HG03565 (cell line): ENCODE data around the gene SLC17A6.

Experiments
- ATAC-seq: cut with Tn5 transposase; IDR thresholded peaks from one replicate; pipeline ENCODE4 v1.9.1; 2021; ENCODE audit warnings: mild to moderate bottlenecking, moderate library complexity; ENCODE audit not compliant: unreplicated experiment

SLC17A6 gene

DNA sequence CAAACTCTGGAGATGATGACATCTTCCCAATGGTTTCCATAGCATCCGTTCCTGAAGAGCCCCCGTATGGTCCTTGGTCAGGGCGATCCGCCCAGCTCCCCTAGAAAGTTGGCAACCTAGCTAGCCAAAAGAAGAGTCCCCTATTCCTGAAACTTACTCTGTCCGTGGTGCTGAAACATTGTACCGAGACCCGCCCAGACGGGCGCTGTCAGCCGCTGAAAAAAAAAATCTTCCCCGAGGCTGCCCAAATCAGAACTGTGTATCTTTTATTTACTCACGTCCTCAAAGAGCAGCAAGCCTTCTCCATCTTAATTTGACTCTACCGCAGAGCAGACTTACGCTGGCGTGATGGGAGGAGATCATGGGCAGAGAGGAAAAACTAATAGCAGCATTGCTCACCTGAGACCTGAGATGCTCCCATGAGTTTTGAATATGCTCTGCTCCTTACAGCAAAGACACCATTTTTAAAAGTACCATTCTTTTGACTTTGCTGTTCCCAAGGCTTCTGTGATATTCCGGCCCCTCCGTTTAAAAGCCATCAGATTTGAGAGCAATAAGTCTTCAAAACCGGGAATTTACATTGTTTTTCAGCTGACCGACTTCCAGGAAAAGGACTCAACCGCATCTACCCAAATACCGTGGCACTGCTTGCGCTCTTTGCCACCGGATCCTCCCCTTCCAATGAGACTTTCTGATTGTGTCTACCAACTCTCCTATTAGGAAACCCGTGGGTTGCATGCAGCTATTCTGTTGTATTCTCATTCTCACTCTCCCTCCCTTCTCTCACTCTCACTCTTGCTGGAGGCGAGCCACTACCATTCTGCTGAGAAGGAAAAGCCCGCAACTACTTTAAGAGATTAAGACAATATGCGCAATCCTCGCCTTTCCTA is at the start of gene SLC17A6:
SLC17A6 (plus strand) TSS at position 786 of the 890 bp plus-strand sequence. CDS start 153 bp downstream, outside the sequence.
- no peak for ATAC-seq

DNA sequence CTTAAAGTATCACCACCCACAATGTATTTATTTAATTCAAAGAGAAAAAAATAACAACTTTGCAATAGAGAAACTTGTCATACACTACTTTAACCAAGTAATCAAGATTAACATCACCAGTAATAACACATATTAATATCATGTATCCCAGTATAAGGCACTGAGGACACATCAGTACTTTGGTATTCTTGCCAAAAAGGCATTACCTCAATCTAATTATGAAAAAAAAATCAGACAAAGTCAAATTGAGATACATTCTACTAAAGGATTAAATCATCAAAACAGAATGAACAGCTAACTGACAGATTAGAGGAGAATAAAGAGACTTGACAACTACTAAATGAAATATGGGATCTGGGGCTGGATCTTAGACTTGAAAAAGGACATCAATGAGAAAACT is 35.8 kb upstream of the SLC17A6 start:
- ATAC-seq: no peak

DNA sequence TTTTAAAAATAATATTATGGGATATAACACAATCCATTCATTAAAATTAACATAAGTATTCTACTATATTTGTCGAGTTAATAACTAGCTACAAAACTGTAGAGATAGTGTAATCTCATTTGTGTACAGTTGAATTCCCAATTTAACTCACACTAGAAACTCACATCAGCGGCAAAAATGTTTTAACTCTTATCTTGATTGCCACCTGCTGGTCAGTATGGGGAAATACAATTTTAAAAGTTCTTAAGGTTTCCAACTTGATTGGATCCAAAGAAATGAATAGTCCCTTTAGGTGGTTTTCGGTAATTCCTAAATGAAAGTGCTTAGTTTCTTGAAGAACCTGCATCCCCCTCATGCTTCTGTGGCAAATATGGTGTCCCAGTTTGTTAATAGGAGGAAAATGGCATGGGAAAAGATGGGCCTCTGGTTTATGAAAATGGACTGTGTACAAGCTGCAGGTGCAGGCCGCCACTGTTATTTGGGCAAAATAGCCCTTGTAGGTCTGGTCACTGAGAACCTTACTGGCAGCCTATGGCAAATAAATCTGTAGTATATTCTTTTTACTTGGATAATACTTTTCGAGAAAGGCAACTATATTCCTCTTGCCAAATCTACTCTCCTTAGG is 33.7 kb upstream of the SLC17A6 start:
- ATAC-seq: no peak

DNA sequence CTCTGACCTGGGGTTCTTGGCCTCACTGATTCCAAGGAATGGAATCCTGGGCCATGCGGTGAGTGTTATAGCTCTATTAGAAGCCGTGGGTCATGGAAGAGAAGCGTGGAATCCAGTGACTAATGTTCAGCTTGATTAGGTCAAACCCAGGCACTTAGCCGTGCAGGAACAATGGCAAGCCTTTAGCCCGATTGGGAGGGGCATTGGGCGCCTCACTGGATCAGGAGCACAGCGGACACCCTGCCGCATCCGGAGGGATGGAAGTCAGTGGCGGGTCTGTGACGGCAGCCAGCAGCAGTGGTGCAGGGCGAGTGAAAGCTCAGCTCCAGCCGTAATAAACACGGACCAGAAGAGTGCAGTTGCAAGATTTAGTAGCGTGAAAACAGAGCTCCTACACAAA is 20.5 kb upstream of the SLC17A6 start:
- no peak for ATAC-seq

DNA sequence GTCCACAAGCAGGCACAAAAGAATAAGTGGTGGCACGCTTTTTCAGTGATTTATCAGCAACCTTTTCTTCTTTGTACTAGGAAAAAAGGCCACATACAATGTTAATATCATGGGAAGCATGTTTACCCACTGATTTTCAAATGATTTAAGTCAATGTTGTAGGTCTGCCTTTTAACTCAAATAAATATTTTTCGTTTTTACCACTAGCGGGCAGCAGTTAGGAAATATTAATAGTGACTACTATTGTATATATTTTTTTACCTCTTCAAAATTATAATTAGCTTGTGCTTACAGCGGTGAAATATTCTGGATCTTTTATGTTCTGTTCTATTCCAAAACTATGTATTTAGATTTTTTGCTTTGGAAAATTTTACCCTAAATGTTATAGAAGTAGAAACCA is 6.4 kb upstream of the SLC17A6 start:
- ATAC-seq: no peak

DNA sequence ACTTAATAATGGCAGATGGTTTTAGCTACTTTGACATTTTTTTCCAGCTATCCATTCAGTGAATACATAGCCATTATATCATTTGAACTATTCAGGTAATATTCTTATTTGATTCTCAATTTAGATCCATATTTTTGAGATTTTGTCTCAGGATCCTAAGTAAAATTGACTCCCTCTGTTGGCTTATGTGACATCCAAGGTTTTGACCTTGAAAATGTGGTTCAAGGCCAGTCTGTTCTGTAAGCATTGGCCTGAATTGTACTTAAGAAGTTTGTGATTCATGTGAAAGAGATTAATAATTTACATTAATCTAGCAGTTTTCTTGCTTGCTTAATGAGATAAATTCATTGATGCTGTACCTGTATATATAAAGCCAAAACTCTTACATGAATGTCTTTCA is 1.6 kb upstream of the SLC17A6 start:
- ATAC-seq: no peak

DNA sequence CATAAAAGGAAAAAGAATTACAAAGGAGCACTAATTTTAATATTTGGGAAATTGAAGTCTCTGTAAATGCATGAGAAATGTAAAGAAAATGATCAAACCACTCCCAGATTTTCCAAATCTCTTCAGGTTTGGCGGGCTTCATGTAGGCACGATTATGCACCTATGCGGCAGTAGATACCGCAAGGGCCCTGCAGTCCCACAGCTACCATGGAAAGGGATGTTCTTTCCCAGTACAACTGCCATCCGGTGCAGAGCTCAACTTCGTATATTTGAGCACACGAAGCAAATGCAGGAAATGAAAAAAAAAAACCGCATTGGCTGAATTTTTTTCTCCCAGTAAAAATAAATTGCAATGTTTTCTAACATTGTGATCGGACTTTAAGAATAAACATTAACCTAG is 1.4 kb downstream of the SLC17A6 start:
- ATAC-seq: no peak

DNA sequence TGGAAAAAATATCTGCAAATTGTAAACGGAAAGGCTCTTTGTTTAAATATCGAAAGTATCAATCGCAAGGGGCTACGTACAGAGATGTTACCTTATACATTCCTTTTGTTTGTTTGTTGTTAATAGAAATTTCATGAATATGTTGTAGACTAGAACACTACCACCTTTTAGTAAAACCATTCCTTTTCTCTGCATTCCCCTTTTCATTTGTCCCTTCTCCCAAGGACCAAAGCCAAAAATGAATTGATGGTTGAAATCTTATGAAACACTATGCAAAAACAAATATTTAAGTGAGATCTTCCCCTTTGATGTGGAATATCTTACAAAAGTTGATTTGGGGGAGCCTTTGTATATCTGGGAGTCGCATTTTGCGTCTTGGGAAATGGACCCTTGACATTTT is 2.1 kb downstream of the SLC17A6 start:
- ATAC-seq: no peak

DNA sequence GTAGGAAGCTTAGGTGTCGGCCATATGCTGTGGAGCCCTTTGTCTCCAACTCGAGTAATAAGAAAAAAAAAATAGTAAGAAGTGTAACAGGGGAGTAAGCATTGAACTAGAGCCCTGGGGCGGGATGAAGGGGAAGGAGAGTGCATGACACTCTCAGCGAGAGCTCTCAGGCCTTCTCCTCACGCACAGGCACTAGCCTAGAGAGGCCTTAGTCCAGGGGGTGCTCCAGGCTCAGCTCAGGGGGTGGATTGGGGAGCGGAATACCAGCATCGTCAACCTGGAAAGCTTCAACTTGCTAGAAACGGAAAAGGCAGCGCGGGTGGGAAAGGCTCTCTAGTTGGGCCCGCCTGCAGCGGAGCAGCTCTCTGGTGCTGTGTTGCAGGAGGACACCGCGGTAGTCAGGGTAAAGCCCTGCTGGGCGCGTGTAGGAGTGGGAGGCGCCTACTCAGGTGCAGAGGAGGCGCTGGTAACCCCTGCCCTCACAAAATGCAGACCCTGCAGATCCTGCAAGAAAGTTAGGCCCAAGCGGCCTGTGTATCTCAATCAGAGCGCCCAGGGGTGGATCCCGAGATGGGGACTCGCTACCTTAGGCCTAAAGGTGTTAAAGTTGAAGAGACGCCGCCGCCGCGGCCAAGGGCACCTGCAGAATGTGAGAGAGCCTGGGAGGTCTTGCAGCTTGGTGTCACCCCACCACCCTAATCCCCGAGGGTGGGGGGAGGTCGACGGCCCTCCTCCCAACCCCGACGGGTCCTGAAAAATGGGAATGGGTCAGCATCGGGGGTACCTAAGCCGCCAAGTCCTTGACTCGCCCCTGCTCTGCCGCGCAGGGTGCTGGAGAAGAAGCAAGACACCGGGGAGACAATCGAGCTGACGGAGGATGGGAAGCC is 2.8 kb downstream of the SLC17A6 start:
- ATAC-seq: no peak

DNA sequence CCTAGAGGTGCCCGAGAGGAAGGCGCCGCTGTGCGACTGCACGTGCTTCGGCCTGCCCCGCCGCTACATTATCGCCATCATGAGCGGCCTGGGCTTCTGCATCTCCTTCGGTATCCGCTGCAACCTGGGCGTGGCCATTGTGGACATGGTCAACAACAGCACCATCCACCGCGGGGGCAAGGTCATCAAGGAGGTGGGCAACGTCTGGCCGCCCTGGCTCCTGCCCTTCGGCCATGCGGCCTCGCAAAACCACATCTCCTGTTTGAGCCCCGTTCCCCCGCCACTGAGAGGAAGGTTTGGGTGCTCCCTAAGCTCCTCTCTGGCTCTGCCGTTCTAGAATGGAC is 3.4 kb downstream of the SLC17A6 start:
- ATAC-seq: no peak

DNA sequence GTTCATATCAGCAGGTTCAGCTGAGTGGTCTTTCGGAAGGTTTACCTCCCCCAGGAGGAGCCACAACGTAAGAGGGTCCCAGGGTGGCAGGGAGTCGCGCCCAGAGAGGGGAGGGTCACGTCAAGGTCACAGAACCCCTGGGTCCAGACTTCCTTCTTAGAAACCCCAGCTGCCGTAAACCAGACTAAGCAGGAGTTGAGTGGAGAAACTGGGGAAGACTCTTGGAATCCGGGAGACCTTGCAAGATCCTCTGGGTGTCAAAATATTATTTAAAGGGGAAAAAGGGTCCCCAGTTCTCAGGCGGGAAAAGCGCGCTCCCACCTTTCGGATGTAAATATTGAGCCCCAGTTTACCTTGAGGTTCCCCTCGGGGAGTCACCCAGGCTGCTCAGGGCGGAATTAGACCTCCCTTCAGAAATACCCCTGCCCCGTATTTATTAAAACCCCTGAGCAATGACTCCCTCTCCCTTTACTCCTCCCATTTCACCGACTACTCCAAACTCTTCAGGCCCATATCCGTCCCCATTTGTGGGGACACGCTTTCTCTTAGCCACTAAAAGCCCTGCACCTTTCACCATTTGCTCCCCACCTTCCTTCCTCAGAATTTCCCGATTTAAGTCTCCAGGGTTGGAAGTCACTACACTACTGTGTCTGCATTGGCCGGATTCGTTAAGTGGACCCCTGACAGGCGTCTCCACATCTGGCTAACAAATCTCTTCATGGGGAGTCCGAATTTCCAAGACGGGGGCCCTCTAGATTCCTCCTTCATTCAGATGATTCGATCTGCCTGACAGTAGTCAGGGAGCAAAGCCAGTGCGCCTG is 4.2 kb downstream of the SLC17A6 start:
- ATAC-seq: no peak

DNA sequence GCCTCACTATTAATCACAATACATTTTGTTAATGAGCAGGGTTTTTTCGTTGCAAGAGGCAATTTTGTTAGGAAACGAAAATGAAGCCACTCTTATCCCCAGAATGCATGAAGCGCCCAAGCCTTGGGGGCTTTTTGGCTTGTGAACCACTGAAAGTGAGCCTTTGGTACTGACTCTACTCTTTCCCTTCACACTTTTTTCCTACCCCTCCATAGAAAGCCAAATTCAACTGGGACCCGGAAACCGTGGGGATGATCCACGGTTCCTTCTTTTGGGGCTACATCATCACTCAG is 4.8 kb downstream of the SLC17A6 start:
- ATAC-seq: no peak

DNA sequence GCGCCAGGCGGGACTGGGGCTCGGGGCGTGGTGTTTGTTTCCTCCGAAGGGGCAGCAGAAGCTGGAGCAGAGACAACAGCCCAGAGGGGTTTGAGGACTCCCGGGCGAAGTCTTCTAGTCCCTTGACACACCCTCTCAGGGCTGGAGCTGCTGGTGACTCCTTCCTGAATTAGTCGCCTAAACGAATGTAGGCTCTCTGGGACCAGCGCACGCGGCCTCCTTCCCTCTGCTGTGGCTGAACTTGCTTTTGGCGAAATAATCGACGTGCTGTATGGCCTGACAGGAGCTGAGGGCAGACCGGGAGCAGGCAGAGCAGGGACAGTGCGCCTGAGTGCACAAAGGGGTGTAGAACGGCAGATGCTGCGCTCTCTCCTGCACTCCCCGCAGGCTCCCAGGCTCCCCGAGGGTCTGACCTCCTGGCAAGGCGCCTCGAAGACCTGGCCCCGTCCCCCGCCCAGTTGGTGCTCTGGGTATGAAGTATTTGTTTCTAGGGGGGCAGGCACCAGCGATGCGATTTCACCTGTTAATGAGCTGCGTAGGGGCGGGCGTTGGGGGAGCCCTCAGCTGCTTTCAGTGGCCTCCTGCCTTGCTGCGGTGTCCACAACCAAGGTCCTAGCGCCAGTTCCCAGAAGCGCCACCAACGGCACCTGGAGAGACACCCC is 5.3 kb downstream of the SLC17A6 start:
- no peak for ATAC-seq

DNA sequence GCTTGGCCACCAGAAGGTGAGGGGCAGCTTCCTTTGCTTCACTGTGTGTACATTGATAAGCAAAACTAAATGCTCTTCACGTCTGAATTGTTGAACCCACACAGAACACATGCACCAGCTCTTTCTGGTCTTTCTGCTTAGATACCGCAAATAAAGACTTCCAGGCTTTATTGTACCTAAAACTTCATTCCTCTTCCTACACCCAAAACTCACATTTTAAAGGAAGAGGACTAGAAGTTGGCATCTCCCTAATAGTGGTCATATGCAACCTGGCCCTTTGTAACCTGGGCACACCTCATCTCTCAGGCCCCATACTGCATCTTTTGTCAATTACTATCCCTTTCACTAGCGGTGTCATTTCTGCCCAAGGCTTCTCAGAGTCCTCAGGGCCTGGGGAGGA is 5.9 kb downstream of the SLC17A6 start:
- no peak for ATAC-seq

DNA sequence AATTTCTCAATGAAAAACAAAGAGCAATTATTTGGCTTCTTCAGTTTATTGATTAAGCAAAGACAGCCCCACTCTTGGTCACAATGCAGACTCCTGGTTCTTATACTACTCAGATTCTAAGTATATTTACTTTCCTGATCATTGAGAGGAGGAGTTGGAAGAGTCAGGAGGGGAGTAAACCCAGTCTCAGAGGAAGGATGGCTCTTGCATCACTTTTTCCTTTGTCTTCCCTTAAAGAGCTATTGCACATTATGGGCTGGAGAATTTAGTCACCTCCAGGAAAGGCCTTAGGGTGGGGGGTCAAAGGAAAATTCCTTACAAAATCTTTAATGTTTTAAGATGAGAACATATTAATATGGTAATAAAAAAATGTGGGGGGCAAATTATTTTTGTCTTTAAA is 8.1 kb downstream of the SLC17A6 start:
- no peak for ATAC-seq

DNA sequence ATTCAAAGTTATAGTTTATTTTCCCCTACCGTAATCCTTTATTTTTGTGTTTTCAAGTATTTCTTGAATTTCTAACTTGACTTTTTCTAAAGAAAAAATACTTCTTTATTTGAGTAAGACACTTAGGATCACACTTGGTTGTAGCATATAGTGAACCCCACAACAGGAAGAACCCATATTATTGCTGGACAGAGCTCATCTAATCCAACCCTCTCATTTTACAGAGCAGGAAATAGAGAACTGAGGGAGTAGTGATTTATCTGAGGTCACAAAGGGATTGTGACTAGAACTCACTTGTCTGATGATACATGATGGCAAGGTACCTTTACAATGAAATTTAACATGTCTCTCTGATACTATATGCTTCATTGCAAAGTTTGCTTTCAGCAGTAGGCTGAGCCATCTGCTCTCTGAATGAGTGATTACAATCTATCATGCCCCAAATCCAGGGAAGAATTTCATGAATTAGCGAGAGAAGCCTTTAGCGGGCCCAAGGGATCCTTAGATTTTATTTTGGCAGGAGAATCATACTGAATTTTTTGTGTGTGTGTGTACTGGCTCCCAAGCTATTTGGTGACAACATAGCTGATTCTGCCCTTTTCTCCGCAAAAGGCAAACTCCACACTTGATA is 9.8 kb downstream of the SLC17A6 start:
- ATAC-seq: no peak

DNA sequence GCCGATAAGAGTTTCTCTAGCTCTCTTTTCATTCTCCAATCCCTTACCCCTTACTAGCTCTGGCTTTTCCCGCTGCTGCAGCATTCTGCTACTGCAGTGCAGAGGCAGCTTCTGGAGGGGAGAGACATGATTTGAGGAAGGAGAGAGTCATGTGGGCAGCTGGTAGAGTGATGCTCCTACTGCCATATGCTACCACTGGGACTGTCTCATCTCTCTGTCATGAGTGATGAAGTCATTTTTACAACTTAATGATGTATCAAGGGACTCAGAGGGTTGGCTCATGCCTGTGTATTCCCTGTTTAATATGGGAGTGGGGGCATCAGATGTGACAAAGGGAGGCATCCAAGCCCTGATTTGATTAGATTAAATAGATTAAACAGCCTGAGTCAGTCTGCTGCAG is 11.3 kb downstream of the SLC17A6 start:
- no peak for ATAC-seq

DNA sequence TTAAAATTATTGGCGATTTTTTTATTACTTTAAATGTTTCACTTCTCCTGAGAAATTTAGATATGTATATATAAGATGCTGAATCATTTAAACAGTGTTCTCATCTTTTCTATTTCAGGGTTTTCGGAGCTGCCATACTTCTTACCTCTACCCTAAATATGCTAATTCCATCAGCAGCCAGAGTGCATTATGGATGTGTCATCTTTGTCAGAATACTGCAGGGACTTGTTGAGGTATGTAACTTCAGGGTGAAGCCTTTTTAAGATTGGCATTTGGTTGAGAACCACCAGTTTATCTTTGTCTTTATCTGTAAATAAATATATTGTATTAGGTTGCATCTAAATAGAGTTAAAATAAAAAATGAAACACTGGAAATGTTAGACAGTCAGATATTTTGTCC is 21.1 kb downstream of the SLC17A6 start:
- ATAC-seq: no peak

DNA sequence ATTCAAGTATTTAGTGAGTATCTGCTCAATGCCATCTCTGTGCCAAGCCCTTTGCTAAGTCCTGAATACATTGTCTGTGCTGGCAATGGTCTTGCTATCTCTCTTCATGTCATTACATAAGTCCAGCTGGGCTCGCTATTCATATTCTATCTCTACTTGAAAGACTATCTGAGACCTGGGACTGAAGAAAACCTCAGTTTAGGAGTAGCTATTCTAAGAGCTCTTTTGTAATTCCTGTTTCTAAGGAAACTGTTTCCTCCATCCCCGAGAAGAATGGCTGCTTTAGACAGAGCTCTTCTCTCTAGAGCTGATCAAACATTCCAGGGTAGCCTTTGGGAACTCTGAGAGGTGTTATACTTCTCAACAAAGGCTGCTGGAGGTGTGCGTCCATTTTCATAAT is 33.0 kb downstream of the SLC17A6 start:
- ATAC-seq: no peak

DNA sequence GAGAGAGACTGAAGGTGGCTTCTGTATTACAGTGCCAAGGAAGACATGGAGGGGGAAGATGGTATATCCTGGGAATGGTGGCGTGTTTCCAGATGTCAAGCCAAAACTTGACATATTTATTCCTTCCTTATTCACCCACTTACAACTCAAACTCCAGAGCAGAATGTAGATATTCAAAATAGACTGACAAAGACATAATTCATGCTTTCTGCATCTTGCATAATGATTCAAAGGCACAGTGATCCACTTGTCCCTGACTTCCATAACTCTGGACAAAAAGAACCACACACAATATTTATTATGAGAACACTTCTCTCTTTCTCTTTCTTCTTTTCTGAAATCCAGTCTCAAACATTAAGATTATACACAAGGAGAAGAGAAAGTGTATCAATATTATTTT is 48.9 kb downstream of the SLC17A6 start:
- ATAC-seq: no peak
